HL-60 (cell line): ENCODE measurements around the gene QRSL1.

Source experiments
- CTCF ChIP-seq: IDR thresholded peaks from one replicate; pipeline ENCODE4 v1.5.1; 2011; ENCODE audit warnings: low read length, control low read depth, inconsistent platforms; ENCODE audit not compliant: insufficient read depth
- POLR2AphosphoS5 ChIP-seq: IDR thresholded peaks from 2 replicates; pipeline ENCODE4 v1.6.1; 2012; ENCODE audit warnings: low read depth

GRCh38 chr6:106608080-106608668 is 21.2 kb upstream of the QRSL1 start:
- TF ChIP-seq CTCF: peak; percentile 56
- TF ChIP-seq POLR2AphosphoS5: no peak
